WTC11 (cell line): Measurements from ENCODE around the gene MCF2L. TPM values are rescaled to one million over a fixed set of nuclear protein-coding genes. Genes with fewer than 3 reads are reported as not detected.

Experiments
- ATAC-seq: fragments of 200-7000 bp; cut with Tn5 transposase; 2 replicates; pipeline ENCODE4 v1.10.0; 2021; ENCODE audit warnings: mild to moderate bottlenecking, moderate library complexity
- CTCF ChIA-PET: fragments of 300-600 bp; sonication (Branson Sonifier 250); formaldehyde crosslinking; loops from one replicate; lab custom pipeline; 2021; ENCODE audit warnings: antibody characterized with exemption; lab: Charles Lee
- POLR2A ChIA-PET: fragments of 350-600 bp; sonication (Branson Sonifier 250); formaldehyde crosslinking; loops from one replicate; lab custom pipeline; 2021; ENCODE audit warnings: antibody characterized with exemption; lab: Charles Lee
- DNase-seq: peaks from one replicate; pipeline ENCODE4 v3.0.0; 2021; ENCODE audit warnings: low spot score
- H3K27ac Mint-ChIP-seq: 2 replicates; pipeline ENCODE4 v1.8.0; 2021; ENCODE audit warnings: mixed read lengths
- H3K27me3 Mint-ChIP-seq: 2 replicates; pipeline ENCODE4 v1.8.0; 2021; ENCODE audit warnings: low read depth, mild to moderate bottlenecking, moderate library complexity, mixed read lengths
- H3K36me3 Mint-ChIP-seq: 2 replicates; pipeline ENCODE4 v1.8.0; 2021; ENCODE audit warnings: mixed read lengths
- H3K4me1 Mint-ChIP-seq: 2 replicates; pipeline ENCODE4 v1.8.0; 2022; ENCODE audit warnings: mixed read lengths
- H3K4me3 Mint-ChIP-seq: 2 replicates; pipeline ENCODE4 v1.8.0; 2021; ENCODE audit warnings: mild to moderate bottlenecking, moderate library complexity, mixed read lengths
- H3K9me3 Mint-ChIP-seq: 2 replicates; pipeline ENCODE4 v1.8.0; 2021; ENCODE audit warnings: mixed read lengths
- ESRRA ChIP-seq: sonication (generic); formaldehyde crosslinking; IDR thresholded peaks from 2 replicates; pipeline ENCODE4 v1.8.1; 2022; ENCODE audit warnings: mild to moderate bottlenecking, missing genetic modification reagents, borderline replicate concordance
- GTF2I ChIP-seq: fragments of 250-450 bp; sonication (Bioruptor Pico); conservative IDR thresholded peaks from 2 replicates; pipeline ENCODE4 v1.4.0; 2021; ENCODE audit warnings: mild to moderate bottlenecking
- IRF2 ChIP-seq: sonication (generic); formaldehyde crosslinking; IDR thresholded peaks from 2 replicates; pipeline ENCODE4 v1.8.0; 2022; ENCODE audit warnings: low read depth, missing genetic modification reagents, borderline replicate concordance
- MXD4 ChIP-seq: fragments of 250-450 bp; sonication (Bioruptor Pico); IDR thresholded peaks from 2 replicates; pipeline ENCODE4 v1.8.0; 2021; ENCODE audit warnings: mild to moderate bottlenecking, moderate library complexity, borderline replicate concordance
- NFATC4 ChIP-seq: fragments of 250-450 bp; sonication (Bioruptor Pico); IDR thresholded peaks from 2 replicates; pipeline ENCODE4 v1.9.0; 2021; ENCODE audit warnings: mild to moderate bottlenecking
- NFE2L1 ChIP-seq: sonication (generic); formaldehyde crosslinking; IDR thresholded peaks from 2 replicates; pipeline ENCODE4 v1.8.1; 2023; ENCODE audit warnings: missing genetic modification reagents
- PRRX2 ChIP-seq: fragments of 250-450 bp; sonication (Bioruptor Pico); IDR thresholded peaks from 2 replicates; pipeline ENCODE4 v1.8.0; 2021; ENCODE audit warnings: mild to moderate bottlenecking
- SP1 ChIP-seq: sonication (generic); formaldehyde crosslinking; conservative IDR thresholded peaks from 2 replicates; pipeline ENCODE4 v1.8.1; 2022; ENCODE audit warnings: missing genetic modification reagents
- ZNF219 ChIP-seq: sonication (generic); formaldehyde crosslinking; IDR thresholded peaks from 2 replicates; pipeline ENCODE4 v1.8.0; 2023; ENCODE audit warnings: missing genetic modification reagents, mild to moderate bottlenecking, borderline replicate concordance
- ZNF232 ChIP-seq: sonication (generic); formaldehyde crosslinking; IDR thresholded peaks from 2 replicates; pipeline ENCODE4 v1.8.0; 2022; ENCODE audit warnings: mild to moderate bottlenecking, missing genetic modification reagents
- ZNF396 ChIP-seq: fragments of 250-450 bp; sonication (Bioruptor Pico); IDR thresholded peaks from 2 replicates; pipeline ENCODE4 v1.8.0; 2021; ENCODE audit warnings: mild to moderate bottlenecking, moderate library complexity, borderline replicate concordance
- ZNF416 ChIP-seq: fragments of 250-450 bp; sonication (Bioruptor Pico); IDR thresholded peaks from 2 replicates; pipeline ENCODE4 v1.9.0; 2021; ENCODE audit warnings: mild to moderate bottlenecking, inconsistent platforms
- total RNA-seq: library from RNA; stranded (reverse); gene quantifications from 3 replicates; pipeline ENCODE4 v1.2.3, GENCODE V29; 2021
- TF ChIP-seq, protein P1 (sequence below): fragments of 250-450 bp; sonication (Bioruptor Pico); IDR thresholded peaks from 2 replicates; pipeline ENCODE4 v1.9.0; 2021; ENCODE audit warnings: mild to moderate bottlenecking, borderline replicate concordance
- TF ChIP-seq, protein P2 (sequence below): sonication (generic); formaldehyde crosslinking; IDR thresholded peaks from 2 replicates; pipeline ENCODE4 v1.8.1; 2022; ENCODE audit warnings: mild to moderate bottlenecking, moderate library complexity, missing genetic modification reagents
- TF ChIP-seq, protein P3 (sequence below): sonication (generic); formaldehyde crosslinking; conservative IDR thresholded peaks from 2 replicates; pipeline ENCODE4 v1.8.1; 2022; ENCODE audit warnings: mild to moderate bottlenecking, missing genetic modification reagents
- TF ChIP-seq, protein P4 (sequence below): sonication (generic); formaldehyde crosslinking; IDR thresholded peaks from 2 replicates; pipeline ENCODE4 v1.8.1; 2023; ENCODE audit warnings: mild to moderate bottlenecking, missing genetic modification reagents
- TF ChIP-seq, protein P5 (sequence below): sonication (generic); formaldehyde crosslinking; IDR thresholded peaks from 2 replicates; pipeline ENCODE4 v1.8.1; 2022; ENCODE audit warnings: low read depth, missing genetic modification reagents, borderline replicate concordance
- TF ChIP-seq, protein P6 (sequence below): sonication (generic); formaldehyde crosslinking; IDR thresholded peaks from 2 replicates; pipeline ENCODE4 v1.8.1; 2023; ENCODE audit warnings: mild to moderate bottlenecking, missing genetic modification reagents, moderate library complexity
- TF ChIP-seq, protein P7 (sequence below): sonication (generic); formaldehyde crosslinking; IDR thresholded peaks from 2 replicates; pipeline ENCODE4 v1.8.0; 2022; ENCODE audit warnings: mild to moderate bottlenecking, missing genetic modification reagents

Gene MCF2L
- total RNA-seq, 1 experiment from 2014 or later = 34.8 TPM

DNA sequence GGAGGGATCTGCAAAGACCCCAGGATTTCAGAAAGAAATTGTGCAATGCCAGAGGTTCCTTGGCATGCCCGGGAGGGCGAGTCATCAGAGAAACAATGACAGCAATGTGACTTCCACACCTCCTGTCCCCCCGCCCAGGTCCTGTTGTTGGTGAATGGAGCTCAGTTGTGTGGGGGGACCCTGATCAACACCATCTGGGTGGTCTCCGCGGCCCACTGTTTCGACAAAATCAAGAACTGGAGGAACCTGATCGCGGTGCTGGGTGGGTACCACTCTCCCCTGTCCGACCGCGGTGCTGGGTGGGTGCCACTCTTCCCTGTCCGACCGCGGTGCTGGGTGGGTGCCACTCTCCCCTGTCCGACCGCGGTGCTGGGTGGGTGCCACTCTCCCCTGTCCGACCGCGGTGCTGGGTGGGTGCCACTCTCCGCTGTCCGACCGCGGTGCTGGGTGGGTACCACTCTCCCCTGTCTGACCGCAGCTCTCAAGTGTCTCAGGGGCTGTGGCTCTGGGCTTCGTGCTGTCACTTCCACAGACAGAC lies 148.4 kb downstream of the MCF2L start:
- Mint-ChIP-seq H3K4me3 (no peak overlapping the region), H3K4me1 (peaks cover 2% of the 10 kb centered on the region), H3K27me3 (peaks cover 6% of the 10 kb centered on the region), H3K27ac (no peak overlapping the region), H3K36me3 (0 out of 2 replicates have a peak, but pooled peaks cover 2% of the 10 kb centered on the region), H3K9me3 (peaks cover 6% of the 10 kb centered on the region)
- POLR2A ChIA-PET = no interaction called here
- no peak for DNase-seq
- no peak for TF ChIP-seq ZNF396 (CRISPR knock-in tag)
- no peak for TF ChIP-seq ZNF219 (CRISPR knock-in tag)
- TF ChIP-seq, protein P1, sequence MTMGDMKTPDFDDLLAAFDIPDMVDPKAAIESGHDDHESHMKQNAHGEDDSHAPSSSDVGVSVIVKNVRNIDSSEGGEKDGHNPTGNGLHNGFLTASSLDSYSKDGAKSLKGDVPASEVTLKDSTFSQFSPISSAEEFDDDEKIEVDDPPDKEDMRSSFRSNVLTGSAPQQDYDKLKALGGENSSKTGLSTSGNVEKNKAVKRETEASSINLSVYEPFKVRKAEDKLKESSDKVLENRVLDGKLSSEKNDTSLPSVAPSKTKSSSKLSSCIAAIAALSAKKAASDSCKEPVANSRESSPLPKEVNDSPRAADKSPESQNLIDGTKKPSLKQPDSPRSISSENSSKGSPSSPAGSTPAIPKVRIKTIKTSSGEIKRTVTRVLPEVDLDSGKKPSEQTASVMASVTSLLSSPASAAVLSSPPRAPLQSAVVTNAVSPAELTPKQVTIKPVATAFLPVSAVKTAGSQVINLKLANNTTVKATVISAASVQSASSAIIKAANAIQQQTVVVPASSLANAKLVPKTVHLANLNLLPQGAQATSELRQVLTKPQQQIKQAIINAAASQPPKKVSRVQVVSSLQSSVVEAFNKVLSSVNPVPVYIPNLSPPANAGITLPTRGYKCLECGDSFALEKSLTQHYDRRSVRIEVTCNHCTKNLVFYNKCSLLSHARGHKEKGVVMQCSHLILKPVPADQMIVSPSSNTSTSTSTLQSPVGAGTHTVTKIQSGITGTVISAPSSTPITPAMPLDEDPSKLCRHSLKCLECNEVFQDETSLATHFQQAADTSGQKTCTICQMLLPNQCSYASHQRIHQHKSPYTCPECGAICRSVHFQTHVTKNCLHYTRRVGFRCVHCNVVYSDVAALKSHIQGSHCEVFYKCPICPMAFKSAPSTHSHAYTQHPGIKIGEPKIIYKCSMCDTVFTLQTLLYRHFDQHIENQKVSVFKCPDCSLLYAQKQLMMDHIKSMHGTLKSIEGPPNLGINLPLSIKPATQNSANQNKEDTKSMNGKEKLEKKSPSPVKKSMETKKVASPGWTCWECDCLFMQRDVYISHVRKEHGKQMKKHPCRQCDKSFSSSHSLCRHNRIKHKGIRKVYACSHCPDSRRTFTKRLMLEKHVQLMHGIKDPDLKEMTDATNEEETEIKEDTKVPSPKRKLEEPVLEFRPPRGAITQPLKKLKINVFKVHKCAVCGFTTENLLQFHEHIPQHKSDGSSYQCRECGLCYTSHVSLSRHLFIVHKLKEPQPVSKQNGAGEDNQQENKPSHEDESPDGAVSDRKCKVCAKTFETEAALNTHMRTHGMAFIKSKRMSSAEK (CRISPR knock-in tag) = no peak
- TF ChIP-seq GTF2I (CRISPR knock-in tag) = no peak
- TF ChIP-seq PRRX2 (CRISPR knock-in tag) = no peak
- TF ChIP-seq ESRRA (CRISPR knock-in tag) = no peak
- TF ChIP-seq, protein P2, sequence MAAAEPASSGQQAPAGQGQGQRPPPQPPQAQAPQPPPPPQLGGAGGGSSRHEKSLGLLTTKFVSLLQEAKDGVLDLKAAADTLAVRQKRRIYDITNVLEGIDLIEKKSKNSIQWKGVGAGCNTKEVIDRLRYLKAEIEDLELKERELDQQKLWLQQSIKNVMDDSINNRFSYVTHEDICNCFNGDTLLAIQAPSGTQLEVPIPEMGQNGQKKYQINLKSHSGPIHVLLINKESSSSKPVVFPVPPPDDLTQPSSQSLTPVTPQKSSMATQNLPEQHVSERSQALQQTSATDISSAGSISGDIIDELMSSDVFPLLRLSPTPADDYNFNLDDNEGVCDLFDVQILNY (CRISPR knock-in tag) = no peak
- no peak for TF ChIP-seq IRF2 (CRISPR knock-in tag)
- TF ChIP-seq NFE2L1 (CRISPR knock-in tag) = no peak
- TF ChIP-seq, protein P3, sequence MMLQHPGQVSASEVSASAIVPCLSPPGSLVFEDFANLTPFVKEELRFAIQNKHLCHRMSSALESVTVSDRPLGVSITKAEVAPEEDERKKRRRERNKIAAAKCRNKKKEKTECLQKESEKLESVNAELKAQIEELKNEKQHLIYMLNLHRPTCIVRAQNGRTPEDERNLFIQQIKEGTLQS = no peak
- TF ChIP-seq SP1 (CRISPR knock-in tag) = no peak
- TF ChIP-seq, protein P4, sequence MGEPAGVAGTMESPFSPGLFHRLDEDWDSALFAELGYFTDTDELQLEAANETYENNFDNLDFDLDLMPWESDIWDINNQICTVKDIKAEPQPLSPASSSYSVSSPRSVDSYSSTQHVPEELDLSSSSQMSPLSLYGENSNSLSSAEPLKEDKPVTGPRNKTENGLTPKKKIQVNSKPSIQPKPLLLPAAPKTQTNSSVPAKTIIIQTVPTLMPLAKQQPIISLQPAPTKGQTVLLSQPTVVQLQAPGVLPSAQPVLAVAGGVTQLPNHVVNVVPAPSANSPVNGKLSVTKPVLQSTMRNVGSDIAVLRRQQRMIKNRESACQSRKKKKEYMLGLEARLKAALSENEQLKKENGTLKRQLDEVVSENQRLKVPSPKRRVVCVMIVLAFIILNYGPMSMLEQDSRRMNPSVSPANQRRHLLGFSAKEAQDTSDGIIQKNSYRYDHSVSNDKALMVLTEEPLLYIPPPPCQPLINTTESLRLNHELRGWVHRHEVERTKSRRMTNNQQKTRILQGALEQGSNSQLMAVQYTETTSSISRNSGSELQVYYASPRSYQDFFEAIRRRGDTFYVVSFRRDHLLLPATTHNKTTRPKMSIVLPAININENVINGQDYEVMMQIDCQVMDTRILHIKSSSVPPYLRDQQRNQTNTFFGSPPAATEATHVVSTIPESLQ (CRISPR knock-in tag) = no peak
- CTCF ChIA-PET = no interaction called here
- ATAC-seq = no peak

DNA sequence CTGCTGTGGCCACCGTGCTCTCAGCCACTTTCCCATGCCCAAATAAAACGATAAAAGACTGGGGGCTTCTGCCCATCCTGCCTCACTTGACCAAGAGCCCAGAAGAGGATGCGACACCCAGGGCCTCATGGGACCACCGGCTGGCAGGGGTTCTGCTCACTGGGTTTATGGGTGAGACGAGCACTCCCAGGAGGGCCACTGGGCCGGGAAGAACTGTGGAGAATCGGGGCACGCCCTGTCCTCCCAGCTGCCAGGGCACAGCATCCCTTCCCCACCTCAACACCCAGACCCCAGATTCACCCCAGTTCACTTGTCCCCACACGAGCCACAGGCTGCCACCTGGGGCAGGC lies 148.9 kb downstream of the MCF2L start:
- no peak overlapping the region for H3K27ac Mint-ChIP-seq
- H3K9me3 Mint-ChIP-seq = peaks cover 6% of the 10 kb centered on the region
- no peak overlapping the region for H3K4me3 Mint-ChIP-seq
- ATAC-seq (no peak), DNase-seq (no peak)
- CTCF ChIA-PET = no interaction called here
- H3K27me3 Mint-ChIP-seq = peaks cover 6% of the 10 kb centered on the region
- peaks cover 6% of the 10 kb centered on the region for H3K4me1 Mint-ChIP-seq
- POLR2A ChIA-PET = no interaction called here
- H3K36me3 Mint-ChIP-seq = 0 out of 2 replicates have a peak, but pooled peaks cover 2% of the 10 kb centered on the region
- TF ChIP-seq, protein P5, sequence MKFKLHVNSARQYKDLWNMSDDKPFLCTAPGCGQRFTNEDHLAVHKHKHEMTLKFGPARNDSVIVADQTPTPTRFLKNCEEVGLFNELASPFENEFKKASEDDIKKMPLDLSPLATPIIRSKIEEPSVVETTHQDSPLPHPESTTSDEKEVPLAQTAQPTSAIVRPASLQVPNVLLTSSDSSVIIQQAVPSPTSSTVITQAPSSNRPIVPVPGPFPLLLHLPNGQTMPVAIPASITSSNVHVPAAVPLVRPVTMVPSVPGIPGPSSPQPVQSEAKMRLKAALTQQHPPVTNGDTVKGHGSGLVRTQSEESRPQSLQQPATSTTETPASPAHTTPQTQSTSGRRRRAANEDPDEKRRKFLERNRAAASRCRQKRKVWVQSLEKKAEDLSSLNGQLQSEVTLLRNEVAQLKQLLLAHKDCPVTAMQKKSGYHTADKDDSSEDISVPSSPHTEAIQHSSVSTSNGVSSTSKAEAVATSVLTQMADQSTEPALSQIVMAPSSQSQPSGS (CRISPR knock-in tag) = no peak
- TF ChIP-seq, protein P6, sequence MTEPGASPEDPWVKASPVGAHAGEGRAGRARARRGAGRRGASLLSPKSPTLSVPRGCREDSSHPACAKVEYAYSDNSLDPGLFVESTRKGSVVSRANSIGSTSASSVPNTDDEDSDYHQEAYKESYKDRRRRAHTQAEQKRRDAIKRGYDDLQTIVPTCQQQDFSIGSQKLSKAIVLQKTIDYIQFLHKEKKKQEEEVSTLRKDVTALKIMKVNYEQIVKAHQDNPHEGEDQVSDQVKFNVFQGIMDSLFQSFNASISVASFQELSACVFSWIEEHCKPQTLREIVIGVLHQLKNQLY (CRISPR knock-in tag) = no peak
- no peak for TF ChIP-seq MXD4 (CRISPR knock-in tag)
- TF ChIP-seq ZNF232 = no peak
- TF ChIP-seq, protein P7, sequence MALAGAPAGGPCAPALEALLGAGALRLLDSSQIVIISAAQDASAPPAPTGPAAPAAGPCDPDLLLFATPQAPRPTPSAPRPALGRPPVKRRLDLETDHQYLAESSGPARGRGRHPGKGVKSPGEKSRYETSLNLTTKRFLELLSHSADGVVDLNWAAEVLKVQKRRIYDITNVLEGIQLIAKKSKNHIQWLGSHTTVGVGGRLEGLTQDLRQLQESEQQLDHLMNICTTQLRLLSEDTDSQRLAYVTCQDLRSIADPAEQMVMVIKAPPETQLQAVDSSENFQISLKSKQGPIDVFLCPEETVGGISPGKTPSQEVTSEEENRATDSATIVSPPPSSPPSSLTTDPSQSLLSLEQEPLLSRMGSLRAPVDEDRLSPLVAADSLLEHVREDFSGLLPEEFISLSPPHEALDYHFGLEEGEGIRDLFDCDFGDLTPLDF (CRISPR knock-in tag) = no peak
- TF ChIP-seq NFATC4 = no peak
- no peak for TF ChIP-seq ZNF416 (CRISPR knock-in tag)
- TF ChIP-seq, all 79 proteins: peak for 0
